ENCODE results near the gene CRYM. TPM values are rescaled to one million over a fixed set of nuclear protein-coding genes. Genes with fewer than 3 reads are reported as not detected.

The CRYM gene
- total and polyA plus RNA-seq, 10 of the 15 experiments (the other 5 are each of a cell fraction or from before 2014, with no cell fraction given), result 0.30 to 6.1 (median 3.9) TPM

GRCh38 chr16:21228361-21228872, 49.7 kb downstream of the CRYM start:
- ChIA-PET POLR2A (no interaction called here), RAD21 (ENCODE audit: unreplicated experiment) (no interaction called here), SMC1A (ENCODE audit: uncharacterized antibody, unreplicated experiment) (no interaction called here), CTCF (interaction anchor here (0.6 kb wide), 1 partner anchor 45 kb away, joined by 3 read pairs; no protein-coding TSS in a partner anchor)
- H3K36me3 ChIP-seq (ENCODE audit: control insufficient read depth in 2 of 2, insufficient read depth in 2 of 2, low read length in 1 of 2), result no peaks in the 10 kb centered on the region
- no peaks in the 10 kb centered on the region for H3K4me1 ChIP-seq (ENCODE audit: control insufficient read depth, insufficient read depth, low read length)
- no peaks in the 10 kb centered on the region for H3K79me2 ChIP-seq (ENCODE audit: control insufficient read depth, insufficient read depth, low read length)
- H3K27me3 ChIP-seq (replicated peaks in 1 of 2; ENCODE audit: control insufficient read depth in 2 of 2, insufficient read depth in 2 of 2, low read length in 1 of 2), result no peaks in the 10 kb centered on the region; a peak in 2 of 4 replicates
- no peak for FAIRE-seq
- no peak overlapping the region for H3K4me3 ChIP-seq
- H4K20me1 ChIP-seq (ENCODE audit: control insufficient read depth, insufficient read depth), result no peaks in the 10 kb centered on the region
- WGBS (ENCODE audit: insufficient coverage, insufficient replicate concordance, low lambda C conversion rate, missing lambda C conversion rate), result 0% methylated on average over 2 of the region's 2 CpGs
- in situ Hi-C loops (cut with MboI), result no loop called here
- DNase-seq (ENCODE audit: low read depth, low spot score), result no peak
- no peak overlapping the region for H3K9ac ChIP-seq (ENCODE audit: control insufficient read depth, insufficient read depth, low read length)
- no peak for ATAC-seq
- no peaks in the 10 kb centered on the region for H3K9me3 ChIP-seq (replicated peaks; ENCODE audit: control insufficient read depth, insufficient read depth, low read length)
- no TSS peak for BruUV-seq (replicated peaks)
- H2AFZ ChIP-seq (ENCODE audit: control insufficient read depth, low read depth, low read length), result no peak overlapping the region
- no peak overlapping the region for H3K4me2 ChIP-seq (ENCODE audit: control insufficient read depth, insufficient read depth)
- no peak overlapping the region for H3K27ac ChIP-seq (ENCODE audit: control insufficient read depth, insufficient read depth)
- intact Hi-C loops (cut with micrococcal nuclease; ENCODE audit: unreplicated experiment), result no loop called here
- TF ChIP-seq NRF1 (conservative IDR thresholded peaks at IDR 0.05; ENCODE audit: low read depth, low read length), result no peak

- Histone ChIP-seq H3K27ac (ENCODE audit: control insufficient read depth, insufficient read depth) (no peak overlapping the region), H3K36me3 (ENCODE audit: control insufficient read depth in 2 of 2, insufficient read depth in 2 of 2, low read length in 1 of 2) (no peaks in the 10 kb centered on the region), H3K4me1 (ENCODE audit: control insufficient read depth, insufficient read depth, low read length) (no peaks in the 10 kb centered on the region), H3K79me2 (ENCODE audit: control insufficient read depth, insufficient read depth, low read length) (no peaks in the 10 kb centered on the region), H3K4me2 (ENCODE audit: control insufficient read depth, insufficient read depth) (no peak overlapping the region), H3K27me3 (replicated peaks in 1 of 2; ENCODE audit: control insufficient read depth in 2 of 2, insufficient read depth in 2 of 2, low read length in 1 of 2) (no peaks in the 10 kb centered on the region; a peak in 1 of 4 replicates), H3K9me3 (replicated peaks; ENCODE audit: control insufficient read depth, insufficient read depth, low read length) (no peaks in the 10 kb centered on the region), H3K9ac (ENCODE audit: control insufficient read depth, insufficient read depth, low read length) (no peak overlapping the region), H3K4me3 (no peak overlapping the region), H2AFZ (ENCODE audit: control insufficient read depth, low read depth, low read length) (no peak overlapping the region), H4K20me1 (ENCODE audit: control insufficient read depth, insufficient read depth) (no peaks in the 10 kb centered on the region)
- RAD21 ChIA-PET (ENCODE audit: unreplicated experiment), result no interaction called here
- in situ Hi-C loops (cut with MboI) (no loop called here), intact Hi-C loops (cut with micrococcal nuclease; ENCODE audit: unreplicated experiment) (no loop called here)
- FAIRE-seq (no peak), ATAC-seq (no peak), DNase-seq (ENCODE audit: low read depth, low spot score) (no peak)
- SMC1A ChIA-PET (ENCODE audit: uncharacterized antibody, unreplicated experiment), result no interaction called here
- BruUV-seq (replicated peaks), result no TSS peak
- CTCF ChIA-PET, result interaction anchor here (0.6 kb wide), 1 partner anchor 45 kb away, joined by 3 read pairs; no protein-coding TSS in a partner anchor
- POLR2A ChIA-PET, result no interaction called here
- TF ChIP-seq SUPT20H (IDR thresholded peaks at IDR 0.05; ENCODE audit: borderline replicate concordance, control insufficient read depth, low read depth, low read length) (no peak), ZSCAN29 (IDR thresholded peaks at IDR 0.05) (no peak), LARP7 (IDR thresholded peaks at IDR 0.05) (no peak), PRDM15 (CRISPR knock-in tag; IDR thresholded peaks at IDR 0.05) (no peak), RUNX3 (IDR thresholded peaks at IDR 0.05; ENCODE audit: low read length) (no peak), ZZZ3 (IDR thresholded peaks at IDR 0.05; ENCODE audit: control insufficient read depth, insufficient read length, low read depth) (no peak), SKIL (IDR thresholded peaks at IDR 0.05; ENCODE audit: low read depth, poor library complexity, severe bottlenecking) (no peak), CHD1 (IDR thresholded peaks at IDR 0.05; ENCODE audit: low read depth, low read length) (no peak), HDGF (IDR thresholded peaks at IDR 0.05) (no peak)
Measured at GRCh38 chr16:21227866-21228265, 50.2 kb downstream of the CRYM start.
